NCI-H146 treated with DMSO at 0.1 percent for 48 hours (cell line): ENCODE data around the gene CUTA.
"Not testable (repeated sequence)": the region's sequence is repeated elsewhere in the genome, so short reads cannot be mapped to it uniquely, and the experiment has no call there.

Experiments used
- DNase-seq: peaks from one replicate; lab custom pipeline; 2025; ENCODE audit not compliant: unreplicated experiment; lab: John Stamatoyannopoulos, UW

The CUTA gene

GRCh38 chr6:33407132-33407718 is 10.7 kb downstream of the CUTA start:
- DNase-seq: no peak

- DNase-seq: no peak
Observed at GRCh38 chr6:33406126-33406525, 11.8 kb downstream of the CUTA start.

- no peak for DNase-seq
Observed at GRCh38 chr6:33405386-33405940, 12.4 kb downstream of the CUTA start.

DNA sequence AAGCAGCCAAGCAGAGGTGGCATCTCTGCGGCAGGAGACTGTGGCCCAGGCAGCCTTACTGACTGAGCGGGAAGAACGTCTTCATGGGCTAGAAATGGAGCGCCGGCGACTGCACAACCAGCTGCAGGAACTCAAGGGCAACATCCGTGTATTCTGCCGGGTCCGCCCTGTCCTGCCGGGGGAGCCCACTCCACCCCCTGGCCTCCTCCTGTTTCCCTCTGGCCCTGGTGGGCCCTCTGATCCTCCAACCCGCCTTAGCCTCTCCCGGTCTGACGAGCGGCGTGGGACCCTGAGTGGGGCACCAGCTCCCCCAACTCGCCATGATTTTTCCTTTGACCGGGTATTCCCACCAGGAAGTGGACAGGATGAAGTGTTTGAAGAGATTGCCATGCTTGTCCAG is 13.0 kb downstream of the CUTA start:
- no peak for DNase-seq

DNA sequence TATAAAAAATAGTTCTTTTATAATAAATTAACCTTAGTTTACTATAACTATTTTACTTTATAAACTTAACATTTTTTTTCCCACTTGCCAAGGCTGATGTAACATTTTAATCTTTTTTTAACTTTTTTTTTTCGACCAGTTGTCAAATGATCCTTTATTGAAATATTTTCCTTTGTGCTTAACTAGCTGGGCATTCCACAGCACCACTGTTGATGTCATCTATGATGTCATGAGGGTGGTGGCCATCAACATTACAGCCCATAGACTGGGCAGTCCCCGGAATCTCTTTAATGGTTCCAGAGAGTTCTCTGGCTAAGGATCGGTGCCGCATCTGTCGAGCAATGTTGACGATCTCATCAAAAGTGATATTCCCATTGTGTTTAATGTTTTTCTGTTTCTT is 18.0 kb downstream of the CUTA start:
- not testable (repeated sequence) for DNase-seq

- not testable (repeated sequence) for DNase-seq
Observed at GRCh38 chr6:33398601-33399000, 19.3 kb downstream of the CUTA start.

- no peak for DNase-seq
Observed at GRCh38 chr6:33397541-33397940, 20.4 kb downstream of the CUTA start.

GRCh38 chr6:33392979-33393378 is 24.9 kb downstream of the CUTA start:
- no peak for DNase-seq

DNA sequence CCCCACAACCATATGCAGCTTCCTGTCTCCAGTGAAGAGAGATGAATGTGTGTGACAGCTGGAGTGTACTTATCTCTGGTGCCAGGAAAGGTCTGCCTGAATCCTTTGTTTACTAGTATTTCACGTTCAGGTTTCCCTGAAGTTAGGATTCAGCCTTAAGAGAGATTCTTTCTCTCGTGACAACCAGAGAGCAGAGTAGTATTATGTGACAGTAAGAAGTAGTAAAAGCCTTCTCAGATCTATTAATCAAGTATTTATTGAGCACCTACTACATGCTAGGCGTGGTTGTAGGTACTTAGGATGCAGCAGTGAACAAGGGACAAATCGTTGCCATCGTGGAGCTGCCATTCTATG is 25.3 kb downstream of the CUTA start:
- DNase-seq: no peak

- DNase-seq: no peak
Observed at GRCh38 chr6:33391922-33392594, 25.8 kb downstream of the CUTA start.

- DNase-seq: peak; percentile 99
Observed at GRCh38 chr6:33391278-33391921, 26.5 kb downstream of the CUTA start, which contains the start of gene KIFC1. TSS of gene KIFC1 (plus strand) at chr6:33391823. CDS start at chr6:33391986, 163 bp downstream.

DNA sequence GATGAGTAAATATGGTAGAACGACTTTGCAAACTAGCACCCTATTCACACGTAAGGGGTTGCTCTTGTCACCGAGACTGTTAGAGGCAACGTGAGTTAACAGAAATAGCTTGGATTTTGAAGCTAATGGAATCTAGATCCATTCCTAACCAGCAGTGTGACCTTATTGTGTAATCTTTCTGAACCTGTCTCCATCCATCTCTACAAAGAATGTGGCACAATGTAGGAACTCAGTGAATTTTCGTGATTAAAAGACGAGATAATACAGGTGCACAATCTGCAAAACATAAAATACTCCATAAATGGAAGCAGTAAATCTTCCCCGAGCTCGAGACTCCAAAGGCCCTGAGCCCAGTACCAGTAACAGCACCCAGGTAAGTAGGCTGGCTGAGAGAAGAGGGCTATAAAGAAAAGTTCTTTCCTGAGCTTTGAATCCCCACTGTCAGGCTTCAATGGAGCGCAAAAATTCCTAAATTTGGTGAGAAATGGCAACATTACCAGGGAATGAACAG is 27.1 kb downstream of the CUTA start:
- DNase-seq: no peak

DNA sequence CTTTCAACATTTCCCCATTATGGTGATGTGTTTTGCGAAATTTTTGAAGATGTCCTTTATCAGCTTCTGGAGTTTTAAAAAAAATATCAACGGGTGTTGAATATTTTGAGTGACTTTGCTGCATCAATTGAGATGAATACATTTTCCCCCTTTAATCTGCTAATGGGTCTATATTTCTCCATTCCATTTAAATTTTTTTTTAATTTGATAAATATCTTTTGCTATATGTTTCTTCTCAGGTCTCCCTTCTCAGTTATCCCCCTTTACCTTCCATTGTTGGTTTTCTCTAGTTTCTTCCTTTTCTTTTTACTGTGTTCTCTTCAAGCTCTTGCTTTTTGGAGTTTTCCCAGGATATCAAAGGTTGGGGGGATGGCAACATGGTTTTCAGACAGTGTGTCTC is 27.7 kb downstream of the CUTA start:
- DNase-seq: no peak

DNA sequence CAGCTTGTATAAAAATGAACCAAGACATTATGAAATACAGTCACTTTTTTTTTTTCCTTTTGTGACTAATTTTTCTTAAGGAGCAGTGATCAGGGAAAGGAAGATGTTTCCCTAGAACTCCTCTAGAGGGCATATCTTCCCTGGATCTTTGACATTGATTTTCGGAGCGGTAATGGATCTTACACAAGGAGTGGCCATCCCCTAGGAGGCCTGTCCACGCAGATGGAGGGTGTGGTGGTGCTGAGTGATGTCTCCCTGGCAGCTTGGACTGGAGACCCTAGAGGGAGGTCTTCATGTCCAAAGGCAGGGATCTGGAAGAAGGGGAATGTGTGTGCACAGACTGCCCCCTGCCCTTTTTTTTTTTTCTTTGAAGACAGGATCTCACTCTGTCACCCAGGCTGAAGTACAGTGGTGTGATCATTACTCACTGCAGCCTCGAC is 33.3 kb downstream of the CUTA start:
- DNase-seq: no peak

GRCh38 chr6:33383427-33384185 is 34.3 kb downstream of the CUTA start:
- DNase-seq: no peak

GRCh38 chr6:33380272-33380981 is 37.5 kb downstream of the CUTA start:
- DNase-seq: no peak

DNA sequence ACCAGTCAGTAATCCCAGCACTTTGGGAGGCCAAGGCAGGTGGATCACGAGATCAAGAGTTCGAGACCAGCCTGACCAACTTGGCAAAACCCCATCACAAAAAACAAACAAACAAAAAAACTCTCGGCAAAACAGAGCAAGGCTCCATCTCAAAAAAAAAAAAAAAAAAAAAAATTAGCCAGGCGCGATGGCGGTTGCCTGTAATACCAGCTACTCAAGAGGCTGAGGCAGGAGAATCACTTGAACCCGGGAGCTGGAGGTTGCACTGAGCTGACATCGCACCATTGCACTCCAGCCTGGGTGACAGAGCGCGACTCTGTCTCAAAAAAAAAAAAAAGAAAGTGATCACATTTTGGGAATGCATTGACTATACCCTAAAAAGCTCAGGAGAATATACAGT is 38.7 kb downstream of the CUTA start:
- DNase-seq: not testable (repeated sequence)

DNA sequence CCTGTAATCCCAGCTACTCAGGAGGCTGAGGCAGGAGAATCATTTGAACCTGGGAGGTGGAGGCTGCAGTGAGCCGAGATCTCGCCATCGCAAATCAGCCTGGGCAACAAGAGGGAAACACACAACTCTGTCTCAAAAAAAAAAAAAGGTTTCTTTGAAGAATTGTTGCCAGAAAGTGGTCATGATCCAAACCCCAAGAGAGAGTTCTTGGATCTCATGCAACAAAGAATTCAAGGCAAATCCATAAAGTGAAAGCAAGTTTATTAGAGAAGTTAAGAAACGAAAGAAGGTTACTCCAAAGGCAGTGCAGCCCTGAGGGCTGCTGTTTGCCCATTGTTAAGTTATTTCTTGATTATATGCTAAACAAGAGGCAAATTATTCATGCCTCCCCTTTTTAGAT is 40.7 kb downstream of the CUTA start:
- no peak for DNase-seq

- DNase-seq: no peak
Observed at GRCh38 chr6:33375143-33375671, 42.7 kb downstream of the CUTA start.
